GM18526 (cell line): ENCODE data around the gene SLC22A16.

Experiments
- POLR2A ChIP-seq: IDR thresholded peaks from 3 replicates; pipeline ENCODE4 v1.6.1; 2011; ENCODE audit not compliant: insufficient read length; ENCODE audit errors: extremely low read depth

The SLC22A16 gene

DNA sequence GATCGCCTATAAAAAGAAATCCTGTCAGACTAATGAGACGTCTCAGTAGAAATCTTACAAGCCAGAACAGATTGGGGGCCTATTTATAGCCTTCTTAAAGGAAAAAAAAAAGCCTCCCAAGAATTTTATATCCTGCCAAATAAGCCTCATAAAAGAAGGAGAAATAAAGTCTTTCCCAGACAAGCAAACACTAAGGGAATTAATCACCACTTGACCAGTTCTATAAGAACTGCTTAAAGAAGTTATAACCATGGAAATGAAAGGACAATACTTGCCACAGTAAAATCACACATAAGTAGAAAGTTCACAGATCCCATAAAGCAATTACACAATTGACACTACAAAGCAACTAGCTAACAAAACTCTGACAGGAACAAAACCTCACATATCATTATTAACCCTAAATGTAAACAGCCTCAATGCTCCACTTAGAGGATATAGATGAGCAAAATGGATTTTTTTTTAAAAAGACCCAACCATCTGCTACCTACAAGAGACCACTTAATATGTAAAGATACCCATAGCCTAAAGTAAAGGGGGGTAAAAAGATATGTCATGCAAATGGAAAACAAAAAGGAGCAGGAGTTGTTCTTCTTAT, 13.4 kb downstream of the SLC22A16 start:
- TF ChIP-seq POLR2A = no peak

DNA sequence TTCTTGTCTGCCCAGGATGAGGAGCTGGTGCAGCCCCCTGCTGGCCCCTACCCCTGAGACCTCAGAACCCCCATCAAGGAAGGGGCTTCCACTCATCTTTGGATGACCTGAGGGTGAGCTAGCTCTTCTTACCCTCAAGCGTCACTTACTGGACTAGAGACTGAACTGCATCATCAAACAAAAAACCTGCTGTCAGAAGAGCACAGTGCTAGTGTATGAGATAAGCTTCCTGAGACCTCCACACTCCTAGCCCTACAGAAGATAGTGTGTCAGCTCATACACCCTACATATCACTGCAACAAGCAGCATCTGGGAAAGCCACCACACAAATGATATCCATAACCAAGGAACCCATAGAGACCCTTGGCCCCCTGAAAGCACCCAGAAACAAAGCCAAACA, 15.0 kb downstream of the SLC22A16 start:
- no peak for TF ChIP-seq POLR2A

DNA sequence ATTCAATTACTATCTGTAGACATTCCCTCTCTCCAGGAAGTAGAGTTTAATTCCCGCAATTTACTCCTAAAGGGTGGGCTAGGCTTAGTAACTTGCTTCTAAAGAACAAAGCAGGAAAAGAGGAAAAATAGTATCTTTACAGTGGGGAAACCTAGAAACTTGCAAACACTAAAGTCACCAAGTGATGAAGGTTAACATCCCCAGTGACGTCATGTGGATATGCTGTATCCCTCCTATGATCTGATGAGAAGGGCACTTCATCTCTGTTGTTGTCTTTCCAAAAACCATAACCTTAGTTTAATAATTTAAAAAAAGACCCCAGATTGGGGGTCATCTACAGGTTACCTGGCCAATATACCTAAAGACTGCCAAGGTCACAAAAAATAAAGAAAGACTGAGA, 17.3 kb downstream of the SLC22A16 start:
- no peak for TF ChIP-seq POLR2A

DNA sequence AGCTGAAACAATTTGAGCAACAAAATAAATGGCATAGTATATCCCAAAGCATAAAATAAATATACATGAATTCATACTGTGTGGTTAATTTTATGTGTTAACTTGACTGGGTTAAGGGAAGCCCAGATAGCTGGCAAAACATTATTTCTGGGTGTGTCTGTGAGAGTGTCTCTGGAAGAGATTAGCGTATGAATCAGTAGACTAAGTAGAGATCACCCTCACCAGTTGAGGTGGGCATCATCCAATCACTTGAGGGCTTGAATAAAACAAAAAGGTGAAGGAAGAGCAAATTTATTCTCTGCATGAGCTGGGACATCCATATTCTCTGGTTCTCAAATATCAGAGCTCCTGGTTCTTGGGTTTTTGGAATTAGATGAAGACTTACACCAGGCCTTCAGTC, 17.9 kb downstream of the SLC22A16 start:
- no peak for TF ChIP-seq POLR2A

DNA sequence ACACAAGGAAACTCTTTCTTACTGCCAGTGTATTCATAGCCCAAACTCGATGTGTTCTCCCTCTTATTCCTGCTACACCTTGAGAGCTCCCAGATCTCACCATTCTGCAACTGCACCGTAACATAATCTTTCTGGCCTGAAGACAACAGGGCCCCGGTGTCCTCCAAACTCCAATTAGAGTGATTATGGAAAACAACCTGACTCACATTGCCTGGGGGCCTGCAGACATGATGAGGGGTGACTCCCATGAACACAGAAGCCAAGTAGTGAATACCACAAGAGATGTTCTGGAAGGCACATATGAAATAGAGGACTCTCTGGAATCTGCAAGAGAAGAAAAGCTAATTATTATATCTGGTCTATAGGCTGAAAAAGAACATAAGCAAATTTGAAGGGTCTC, 19.7 kb downstream of the SLC22A16 start:
- TF ChIP-seq POLR2A = no peak

DNA sequence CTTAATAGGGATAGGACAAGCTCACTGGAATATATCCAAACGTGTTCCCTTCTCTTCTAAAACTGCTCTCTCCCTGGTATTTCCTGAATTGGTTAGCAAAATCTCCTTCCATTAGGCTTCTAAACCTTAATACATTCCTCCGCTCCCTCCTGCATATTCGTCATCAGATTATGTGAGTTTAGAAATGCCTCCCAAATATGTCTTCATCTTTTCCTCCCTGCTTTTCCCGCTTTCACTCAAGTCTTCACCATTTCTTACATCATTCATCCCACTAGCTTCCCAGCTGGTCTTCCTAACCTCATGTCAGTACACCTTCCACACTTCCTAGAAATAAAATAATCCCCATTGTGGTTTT, 26.9 kb downstream of the SLC22A16 start:
- TF ChIP-seq POLR2A = no peak

DNA sequence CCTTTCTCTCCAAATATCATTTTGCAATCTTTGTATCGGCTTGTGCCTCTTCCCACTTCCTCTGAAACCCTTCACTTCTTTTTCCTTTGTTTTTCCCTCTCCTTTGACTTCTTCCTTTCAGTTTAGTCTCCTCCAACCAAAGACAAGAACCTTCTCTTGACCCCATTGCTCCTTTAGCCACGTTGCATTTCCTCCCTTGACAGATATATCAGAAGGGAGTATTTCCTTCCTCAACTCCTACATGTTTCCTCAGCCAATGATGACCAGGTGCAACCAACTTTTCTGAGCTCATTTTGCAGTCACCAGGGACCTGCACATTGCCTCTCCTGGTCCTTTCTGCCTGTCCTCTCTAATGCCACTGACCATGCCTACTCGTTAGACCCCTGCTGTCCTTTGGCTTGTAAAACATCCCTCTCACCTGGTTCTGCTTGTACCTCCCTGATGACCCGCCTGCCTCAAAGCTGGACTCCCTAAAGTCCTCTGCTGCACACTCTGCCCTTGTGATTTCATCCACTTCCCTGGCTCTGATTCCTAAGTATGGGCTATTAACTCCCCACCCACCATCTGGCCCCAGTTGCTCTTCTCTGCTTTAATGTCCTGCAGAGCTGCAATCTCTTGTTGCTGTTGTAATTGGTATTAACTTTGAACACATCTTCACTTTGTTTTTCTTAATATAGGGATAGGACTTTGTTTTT, 27.4 kb downstream of the SLC22A16 start:
- no peak for TF ChIP-seq POLR2A

DNA sequence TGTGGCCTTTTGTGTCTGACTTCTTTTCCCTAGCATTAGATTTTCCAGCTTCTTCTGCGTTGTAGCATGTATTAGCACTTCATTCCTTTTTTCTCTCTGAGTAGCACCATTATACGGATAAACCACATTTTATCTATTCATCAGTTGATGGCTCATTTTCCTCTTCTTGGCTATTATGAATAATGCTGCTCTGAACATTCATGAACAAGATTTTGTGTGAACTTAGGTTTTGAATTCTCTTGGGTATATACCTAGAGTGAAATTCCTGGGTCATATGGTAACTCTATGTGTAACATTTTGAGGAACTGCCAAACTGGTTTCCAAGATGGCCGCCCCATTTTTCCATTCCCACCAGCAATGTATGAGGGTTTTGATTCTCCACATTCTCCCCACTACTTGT, 28.7 kb downstream of the SLC22A16 start:
- no peak for TF ChIP-seq POLR2A

DNA sequence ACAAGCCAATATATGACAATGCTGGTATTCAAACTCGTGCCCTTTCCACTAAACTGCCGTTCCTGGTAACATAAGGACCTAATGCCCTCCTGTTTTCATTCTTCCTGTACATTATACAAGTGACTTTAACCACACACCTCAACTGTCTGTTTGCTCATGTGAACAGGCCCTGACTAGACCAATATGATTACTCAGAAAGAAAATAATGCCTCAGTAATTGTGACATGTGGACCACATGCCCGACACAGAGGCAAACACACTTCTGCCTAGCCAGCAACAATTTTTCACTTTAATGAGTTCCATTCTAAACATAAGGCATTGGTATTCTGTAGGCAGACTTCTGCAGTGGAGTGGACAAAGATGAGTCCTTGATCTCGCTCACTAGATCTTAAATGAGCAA, 30.0 kb downstream of the SLC22A16 start:
- TF ChIP-seq POLR2A = no peak

DNA sequence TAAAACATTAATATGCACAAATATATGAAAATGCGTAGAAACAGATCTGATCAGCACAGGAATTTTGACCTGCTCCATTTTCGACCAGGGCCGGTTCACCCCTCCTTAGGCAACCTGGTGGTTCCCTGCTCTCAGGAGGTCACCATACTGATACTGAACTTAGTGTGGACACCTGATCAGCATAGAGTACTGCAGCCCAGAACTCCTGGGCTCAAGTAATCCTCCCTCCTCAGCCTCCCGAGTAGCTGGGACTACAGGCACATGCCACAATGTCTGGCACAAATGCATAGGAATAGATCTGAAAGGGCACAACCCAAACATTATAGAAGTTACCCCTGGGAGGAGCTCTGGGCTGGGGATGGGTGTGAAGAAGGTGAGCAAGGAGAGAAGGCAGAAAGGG, 36.4 kb downstream of the SLC22A16 start:
- no peak for TF ChIP-seq POLR2A

DNA sequence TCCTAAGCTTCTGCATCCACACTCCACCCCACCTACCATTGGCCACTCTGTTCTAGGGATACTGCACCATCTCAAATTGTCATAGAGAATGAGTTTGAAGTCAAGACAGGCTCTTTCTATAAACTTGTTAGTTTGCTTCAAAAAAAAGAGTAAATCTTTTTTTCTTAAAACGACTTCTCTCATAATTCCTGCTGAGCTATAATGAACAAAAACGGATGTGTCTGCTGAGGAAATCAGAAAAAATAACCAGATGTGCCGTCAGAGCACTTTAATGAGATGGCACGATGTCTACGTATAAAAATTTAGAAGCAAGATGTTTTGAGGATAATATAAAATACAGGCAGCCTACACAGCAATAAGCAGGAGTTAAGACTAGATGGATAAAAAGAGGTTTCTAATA, 37.1 kb downstream of the SLC22A16 start:
- no peak for TF ChIP-seq POLR2A

DNA sequence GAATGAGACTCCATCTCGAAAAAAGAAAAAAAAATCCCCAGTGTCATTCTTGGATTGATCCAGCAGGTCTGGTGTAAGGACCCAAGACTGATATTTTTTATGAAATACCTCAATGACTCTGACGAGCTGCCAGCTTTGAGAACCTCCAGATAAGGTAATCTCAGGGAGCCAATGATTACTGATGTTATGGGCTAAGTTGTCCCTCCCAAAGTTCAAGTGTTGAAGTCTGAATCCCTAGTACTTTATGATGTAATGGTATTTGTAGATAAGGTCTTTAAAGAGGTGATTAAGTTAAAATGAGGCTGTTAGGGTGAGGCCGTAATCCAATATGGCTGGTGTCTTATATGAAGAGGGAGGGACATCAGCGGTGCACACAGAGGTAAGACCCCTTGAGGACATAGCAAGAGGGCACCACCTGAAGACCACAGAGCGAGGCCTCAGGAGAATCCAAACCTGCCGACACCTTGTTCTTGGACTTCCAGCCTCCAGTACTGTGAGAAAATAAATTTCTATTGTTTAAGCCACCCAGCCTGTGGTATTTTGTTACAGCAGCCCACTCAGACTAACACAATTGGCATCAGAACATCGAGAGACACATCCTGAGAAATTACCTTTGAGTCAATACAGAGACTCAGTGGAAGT, 41.3 kb downstream of the SLC22A16 start:
- TF ChIP-seq POLR2A = no peak

DNA sequence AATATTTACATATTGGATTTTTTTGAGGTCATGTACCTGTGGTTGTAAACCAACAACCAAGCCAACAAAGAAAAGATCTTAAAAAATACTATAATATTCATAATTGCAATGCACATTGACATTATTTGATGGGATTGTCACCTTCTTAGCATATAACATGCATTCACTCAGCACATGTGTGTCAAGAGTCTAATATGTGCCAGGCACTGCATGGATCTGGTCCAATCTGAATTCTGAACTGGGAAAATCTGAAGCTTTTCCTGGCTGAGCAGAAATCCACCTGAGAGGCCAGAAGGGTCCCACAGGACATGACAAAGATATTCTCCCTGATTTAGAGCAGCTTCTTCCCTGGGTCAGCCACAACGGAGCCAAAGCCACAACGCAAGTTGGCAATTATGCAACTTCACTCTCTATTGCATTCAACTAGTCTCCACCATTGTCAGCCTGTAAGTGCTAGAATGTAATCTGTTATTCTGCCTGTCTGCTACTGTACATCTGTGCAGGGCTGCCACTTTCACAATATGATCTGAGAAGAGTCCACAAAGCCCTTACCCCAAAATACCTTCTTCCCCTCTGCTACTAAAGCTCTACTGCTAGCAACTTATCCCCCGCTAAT, 44.0 kb downstream of the SLC22A16 start:
- TF ChIP-seq POLR2A = no peak

DNA sequence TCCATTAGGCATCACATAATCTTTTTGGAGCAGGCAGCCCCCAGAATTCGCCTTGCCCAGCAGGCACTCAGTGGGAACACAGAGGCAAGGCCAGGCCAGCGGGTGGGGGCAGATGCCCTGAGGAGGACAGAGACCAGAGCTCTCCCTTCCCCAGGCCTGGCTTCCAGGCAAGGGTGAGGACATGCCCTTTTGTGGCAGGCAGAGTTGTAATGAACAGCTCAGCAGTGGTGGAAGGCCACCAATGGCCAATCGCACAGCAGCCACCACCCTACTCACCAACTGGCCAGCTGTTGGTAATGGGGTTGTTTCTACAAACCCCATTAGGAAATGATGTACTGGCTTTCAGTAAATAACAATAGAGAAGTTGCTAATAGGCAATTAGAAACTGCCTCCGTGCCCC, 45.7 kb downstream of the SLC22A16 start:
- TF ChIP-seq POLR2A = no peak

DNA sequence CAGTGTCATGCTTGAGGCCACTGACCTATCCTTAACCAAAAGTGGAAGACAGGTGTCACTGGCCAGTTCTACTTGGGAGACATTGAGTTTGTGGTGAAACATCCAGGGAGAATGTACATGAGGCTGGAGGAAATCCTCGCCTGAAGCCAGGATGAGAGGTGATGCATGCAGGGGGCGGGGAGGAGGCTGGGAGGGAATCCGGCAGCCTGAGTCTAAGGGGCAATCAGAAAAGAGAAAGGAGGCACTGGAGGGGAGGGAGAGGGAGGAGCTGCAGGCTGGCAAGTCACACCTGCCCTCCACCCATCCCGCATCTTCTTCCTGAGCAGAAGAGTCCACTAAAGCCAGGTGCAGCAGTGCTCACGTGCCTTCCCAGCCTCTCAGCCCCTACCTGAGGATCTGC, 46.2 kb downstream of the SLC22A16 start:
- no peak for TF ChIP-seq POLR2A

DNA sequence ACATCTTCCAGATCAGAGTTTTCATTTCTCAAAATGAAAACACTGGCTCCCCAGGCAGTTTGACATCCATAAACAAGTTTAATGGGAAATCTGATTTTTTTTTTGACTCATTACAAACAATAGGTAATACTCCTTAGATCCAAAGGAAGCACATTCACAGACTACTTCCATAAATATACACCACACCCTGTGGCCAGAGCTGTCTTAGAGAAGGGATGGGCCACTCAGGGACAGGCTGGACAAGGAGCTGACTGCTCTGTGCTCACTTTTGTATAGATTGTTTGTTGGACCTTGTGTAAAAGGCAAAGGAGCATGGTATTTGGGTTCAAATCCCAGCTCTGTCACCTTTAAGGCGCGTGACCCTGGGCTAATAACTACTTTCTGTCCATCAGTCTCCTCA, 48.3 kb downstream of the SLC22A16 start:
- TF ChIP-seq POLR2A = no peak
